LoVo (cell line): ENCODE results near the gene PIK3CB.
"Not testable (repeated sequence)": the region's sequence is repeated elsewhere in the genome, so short reads cannot be mapped to it uniquely, and the experiment has no call there.

Experiments
- DNase-seq: peaks from one replicate; pipeline ENCODE4 v3.0.0-alpha.2; 2016; ENCODE audit warnings: low spot score

PIK3CB gene

GRCh38 chr3:138803006-138803653 is 31.6 kb downstream of the PIK3CB start:
- DNase-seq: no peak

- DNase-seq: not testable (repeated sequence)
Measured at GRCh38 chr3:138802223-138802622, 32.5 kb downstream of the PIK3CB start.

GRCh38 chr3:138801792-138802191 is 32.9 kb downstream of the PIK3CB start:
- no peak for DNase-seq

GRCh38 chr3:138800248-138800647 is 34.5 kb downstream of the PIK3CB start:
- no peak for DNase-seq

GRCh38 chr3:138799822-138800221 is 34.9 kb downstream of the PIK3CB start:
- DNase-seq: no peak

- DNase-seq: no peak
Measured at GRCh38 chr3:138797508-138798038, 37.2 kb downstream of the PIK3CB start.

GRCh38 chr3:138796761-138797160 is 38.0 kb downstream of the PIK3CB start:
- no peak for DNase-seq

GRCh38 chr3:138786788-138787271 is 47.9 kb downstream of the PIK3CB start:
- no peak for DNase-seq

- DNase-seq: no peak
Measured at GRCh38 chr3:138785951-138786350, 48.8 kb downstream of the PIK3CB start.

- DNase-seq: not testable (repeated sequence)
Measured at GRCh38 chr3:138785362-138785857, 49.3 kb downstream of the PIK3CB start.

- DNase-seq: no peak
Measured at GRCh38 chr3:138782755-138783154, 52.0 kb downstream of the PIK3CB start.

GRCh38 chr3:138781012-138781470 is 53.7 kb downstream of the PIK3CB start:
- DNase-seq: no peak

- DNase-seq: no peak
Measured at GRCh38 chr3:138778643-138779042, 56.1 kb downstream of the PIK3CB start.

- DNase-seq: no peak
Measured at GRCh38 chr3:138776961-138777360, 57.8 kb downstream of the PIK3CB start.

GRCh38 chr3:138775254-138775595 is 59.5 kb downstream of the PIK3CB start:
- DNase-seq: no peak

GRCh38 chr3:138774529-138775253 is 60.0 kb downstream of the PIK3CB start:
- peak; percentile 73 for DNase-seq

GRCh38 chr3:138771585-138771984 is 63.1 kb downstream of the PIK3CB start:
- DNase-seq: no peak

GRCh38 chr3:138769616-138770015 is 65.1 kb downstream of the PIK3CB start:
- no peak for DNase-seq

- DNase-seq: no peak
Measured at GRCh38 chr3:138768946-138769345, 65.8 kb downstream of the PIK3CB start.

- DNase-seq: no peak
Measured at GRCh38 chr3:138768125-138768524, 66.6 kb downstream of the PIK3CB start.

- no peak for DNase-seq
Measured at GRCh38 chr3:138767498-138768104, 67.1 kb downstream of the PIK3CB start.

GRCh38 chr3:138761002-138761401 is 73.7 kb downstream of the PIK3CB start:
- DNase-seq: no peak

GRCh38 chr3:138748190-138748589 is 86.5 kb downstream of the PIK3CB start:
- no peak for DNase-seq
